ENCODE results near the gene SYNGAP1. TPM values are rescaled to one million over a fixed set of nuclear protein-coding genes. Genes with fewer than 3 reads are reported as not detected.

Gene SYNGAP1
- total and polyA plus RNA-seq, 2 of the 8 experiments (the other 6 are each of a cell fraction or from before 2014, with no cell fraction given), result 31.0 to 101 TPM

GRCh38 chr6:33391278-33391921, 28.5 kb upstream of the SYNGAP1 start, which contains the start of gene KIFC1 (continued):
- TF ChIP-seq ATF3 (IDR thresholded peaks at IDR 0.05; ENCODE audit: insufficient read depth, low read depth, low read length), result no peak
- TF ChIP-seq JUND (IDR thresholded peaks at IDR 0.05; ENCODE audit: low read length), result 0 out of 2 replicates have a peak, but pooled peaks have one; percentile 54
- peak; percentile 51 for TF ChIP-seq NRF1 (IDR thresholded peaks at IDR 0.05; ENCODE audit: low read depth, low read length)
- TF ChIP-seq CHD2 (IDR thresholded peaks at IDR 0.05; ENCODE audit: low read length), result no peak
- TF ChIP-seq GTF2F1 (IDR thresholded peaks at IDR 0.05; ENCODE audit: borderline replicate concordance, low read depth, low read length), result peak; percentile 25; the same call in 1 of the 2 replicates
- peak; percentile 96 to 99 (median 99) for TF ChIP-seq CTCF (IDR thresholded peaks at IDR 0.05; ENCODE audit: control extremely low read depth in 1 of 3, insufficient read depth in 1 of 3, low read depth in 1 of 3, low read length in 3 of 3)
- no peak for TF ChIP-seq EZH2 (IDR thresholded peaks at IDR 0.05; ENCODE audit: low read depth, low read length, severe bottlenecking)
- TF ChIP-seq, protein P1, sequence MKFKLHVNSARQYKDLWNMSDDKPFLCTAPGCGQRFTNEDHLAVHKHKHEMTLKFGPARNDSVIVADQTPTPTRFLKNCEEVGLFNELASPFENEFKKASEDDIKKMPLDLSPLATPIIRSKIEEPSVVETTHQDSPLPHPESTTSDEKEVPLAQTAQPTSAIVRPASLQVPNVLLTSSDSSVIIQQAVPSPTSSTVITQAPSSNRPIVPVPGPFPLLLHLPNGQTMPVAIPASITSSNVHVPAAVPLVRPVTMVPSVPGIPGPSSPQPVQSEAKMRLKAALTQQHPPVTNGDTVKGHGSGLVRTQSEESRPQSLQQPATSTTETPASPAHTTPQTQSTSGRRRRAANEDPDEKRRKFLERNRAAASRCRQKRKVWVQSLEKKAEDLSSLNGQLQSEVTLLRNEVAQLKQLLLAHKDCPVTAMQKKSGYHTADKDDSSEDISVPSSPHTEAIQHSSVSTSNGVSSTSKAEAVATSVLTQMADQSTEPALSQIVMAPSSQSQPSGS (IDR thresholded peaks at IDR 0.05; ENCODE audit: low read length), result no peak; the same call in 1 of the 2 replicates
- no peak for TF ChIP-seq SP2 (IDR thresholded peaks at IDR 0.05; ENCODE audit: low read length)
- peak; percentile 15 for TF ChIP-seq BACH1 (IDR thresholded peaks at IDR 0.05; ENCODE audit: low read length)
- no peak for TF ChIP-seq SRF (IDR thresholded peaks at IDR 0.05; ENCODE audit: low read depth, low read length)
- TF ChIP-seq KDM4A (IDR thresholded peaks at IDR 0.05; ENCODE audit: low read depth, low read length, severe bottlenecking), result peak; percentile 4
- peak; percentile 52; the same call in 1 of the 2 replicates for TF ChIP-seq RBBP5 (IDR thresholded peaks at IDR 0.05; ENCODE audit: borderline replicate concordance, low read depth, low read length)
- TF ChIP-seq CBX8 (IDR thresholded peaks at IDR 0.05; ENCODE audit: borderline replicate concordance, low read depth, low read length), result no peak
- TF ChIP-seq EP300 (IDR thresholded peaks at IDR 0.05; ENCODE audit: borderline replicate concordance in 1 of 2, low read depth in 2 of 2, low read length in 2 of 2), result 0 out of 3 replicates have a peak, but pooled peaks of 1 of the 2 experiments have one; percentile 18
- no peak for TF ChIP-seq TEAD4 (IDR thresholded peaks at IDR 0.05; ENCODE audit: low read depth, low read length)
